Testis (tissue), 2 donors: Measurements from ENCODE around the gene ITGA6.

Experiments used
- POLR2A ChIP-seq: fragments of 450-650 bp; IDR thresholded peaks from one replicate; pipeline ENCODE4 v1.6.1; 2017; ENCODE audit warnings: antibody characterized with exemption, mild to moderate bottlenecking, moderate library complexity
- TF ChIP-seq, protein P1 (sequence below), 3 experiments: fragments of 450-650 bp in 2 of 3; fragments of 200-600 bp in 1 of 3; sonication (generic) in 1 of 3; IDR thresholded peaks; one replicate each; pipeline ENCODE4 v1.5.1; 2016 to 2019; ENCODE audit warnings: antibody characterized with exemption in 3 of 3, mild to moderate bottlenecking in 2 of 3, moderate library complexity in 1 of 3

DNA sequence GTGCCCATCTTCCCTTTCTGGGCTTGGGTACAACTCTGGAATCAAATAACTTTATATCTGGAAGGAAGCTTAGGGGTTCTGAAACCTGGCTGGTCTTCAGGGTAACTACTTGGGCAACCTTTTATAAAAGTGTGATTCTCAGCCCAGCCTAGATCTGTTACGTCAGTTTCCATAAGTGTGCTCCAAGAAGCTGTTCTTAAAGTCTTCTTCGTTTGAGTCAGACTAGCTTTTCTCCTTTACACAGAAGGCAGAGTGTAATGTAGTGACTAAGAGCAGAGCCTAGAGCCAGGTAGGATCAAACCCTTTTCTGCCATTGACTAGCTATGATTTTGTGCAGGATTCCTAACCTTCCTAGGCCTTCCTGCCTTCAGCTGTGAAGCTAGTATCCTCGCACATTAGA lies 5.8 kb downstream of the ITGA6 start:
- TF ChIP-seq, protein P1, sequence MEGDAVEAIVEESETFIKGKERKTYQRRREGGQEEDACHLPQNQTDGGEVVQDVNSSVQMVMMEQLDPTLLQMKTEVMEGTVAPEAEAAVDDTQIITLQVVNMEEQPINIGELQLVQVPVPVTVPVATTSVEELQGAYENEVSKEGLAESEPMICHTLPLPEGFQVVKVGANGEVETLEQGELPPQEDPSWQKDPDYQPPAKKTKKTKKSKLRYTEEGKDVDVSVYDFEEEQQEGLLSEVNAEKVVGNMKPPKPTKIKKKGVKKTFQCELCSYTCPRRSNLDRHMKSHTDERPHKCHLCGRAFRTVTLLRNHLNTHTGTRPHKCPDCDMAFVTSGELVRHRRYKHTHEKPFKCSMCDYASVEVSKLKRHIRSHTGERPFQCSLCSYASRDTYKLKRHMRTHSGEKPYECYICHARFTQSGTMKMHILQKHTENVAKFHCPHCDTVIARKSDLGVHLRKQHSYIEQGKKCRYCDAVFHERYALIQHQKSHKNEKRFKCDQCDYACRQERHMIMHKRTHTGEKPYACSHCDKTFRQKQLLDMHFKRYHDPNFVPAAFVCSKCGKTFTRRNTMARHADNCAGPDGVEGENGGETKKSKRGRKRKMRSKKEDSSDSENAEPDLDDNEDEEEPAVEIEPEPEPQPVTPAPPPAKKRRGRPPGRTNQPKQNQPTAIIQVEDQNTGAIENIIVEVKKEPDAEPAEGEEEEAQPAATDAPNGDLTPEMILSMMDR (IDR thresholded peaks at IDR 0.05): no peak
- no peak for TF ChIP-seq POLR2A
